HG03039 (cell line): ENCODE measurements around the gene PDLIM4.

Experiments
- ATAC-seq: cut with Tn5 transposase; IDR thresholded peaks from one replicate; pipeline ENCODE4 v1.9.1; 2021; ENCODE audit warnings: mild to moderate bottlenecking, moderate library complexity; ENCODE audit not compliant: unreplicated experiment

The PDLIM4 gene

GRCh38 chr5:132253008-132253441 is 4.5 kb upstream of the PDLIM4 start:
- ATAC-seq, result no peak

- ATAC-seq, result no peak
These were observed 3.8 kb upstream of the PDLIM4 start for GRCh38 chr5:132253452-132254320.

GRCh38 chr5:132254321-132254977 is 3.0 kb upstream of the PDLIM4 start:
- no peak for ATAC-seq

- no peak for ATAC-seq
These were observed 1.3 kb upstream of the PDLIM4 start for GRCh38 chr5:132256086-132256782.

GRCh38 chr5:132256783-132257130 is 739 bp upstream of the PDLIM4 start:
- ATAC-seq, result no peak

- no peak for ATAC-seq
These were observed 889 bp downstream of the PDLIM4 start for GRCh38 chr5:132258102-132259068.

GRCh38 chr5:132259069-132259851 is 1.8 kb downstream of the PDLIM4 start:
- ATAC-seq, result no peak

GRCh38 chr5:132260051-132260450 is 2.6 kb downstream of the PDLIM4 start:
- ATAC-seq, result no peak

- no peak for ATAC-seq
These were observed 3.4 kb downstream of the PDLIM4 start for GRCh38 chr5:132260714-132261551.

- no peak for ATAC-seq
These were observed 4.7 kb downstream of the PDLIM4 start for GRCh38 chr5:132261881-132262845.

GRCh38 chr5:132262882-132263547 is 5.5 kb downstream of the PDLIM4 start:
- ATAC-seq, result no peak

- ATAC-seq, result no peak
These were observed 6.2 kb downstream of the PDLIM4 start for GRCh38 chr5:132263548-132264261.

- no peak for ATAC-seq
These were observed 7.2 kb downstream of the PDLIM4 start for GRCh38 chr5:132264546-132265335.

GRCh38 chr5:132265336-132266030 is 8.0 kb downstream of the PDLIM4 start:
- no peak for ATAC-seq
